ENCODE measurements around the gene KIAA1217.

DNA sequence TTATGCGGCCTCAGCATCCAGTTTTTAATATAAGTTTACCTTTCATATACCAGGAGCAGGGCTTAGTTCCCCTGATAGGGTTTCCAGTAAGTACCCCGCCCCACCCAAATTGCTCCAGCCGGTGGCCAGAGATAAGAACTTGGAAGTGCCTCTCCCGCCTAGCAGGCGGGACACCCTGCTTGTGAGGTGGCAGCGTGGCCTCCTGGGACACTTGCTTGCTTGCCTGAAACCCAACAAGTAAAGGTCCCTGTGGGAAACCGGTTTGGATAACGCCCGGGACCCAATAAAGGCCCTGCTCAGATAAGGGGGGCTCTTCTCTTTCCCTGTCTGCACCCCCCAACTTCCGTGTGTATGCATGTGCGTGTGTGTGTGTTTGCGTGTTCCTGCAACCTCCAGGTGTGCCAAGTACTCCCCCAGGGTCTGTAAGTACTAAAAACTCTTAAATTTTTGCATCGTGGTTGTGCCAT is 360.4 kb downstream of the KIAA1217 start:
- TF ChIP-seq FOXP2 (optimal IDR thresholded peaks at IDR 0.05; ENCODE audit: borderline replicate concordance, extremely low read depth, extremely low read length, insufficient read depth) (no peak), POLR2AphosphoS5 (IDR thresholded peaks at IDR 0.05; ENCODE audit: low read depth, low read length) (no peak)
- TF ChIP-seq, protein P1, sequence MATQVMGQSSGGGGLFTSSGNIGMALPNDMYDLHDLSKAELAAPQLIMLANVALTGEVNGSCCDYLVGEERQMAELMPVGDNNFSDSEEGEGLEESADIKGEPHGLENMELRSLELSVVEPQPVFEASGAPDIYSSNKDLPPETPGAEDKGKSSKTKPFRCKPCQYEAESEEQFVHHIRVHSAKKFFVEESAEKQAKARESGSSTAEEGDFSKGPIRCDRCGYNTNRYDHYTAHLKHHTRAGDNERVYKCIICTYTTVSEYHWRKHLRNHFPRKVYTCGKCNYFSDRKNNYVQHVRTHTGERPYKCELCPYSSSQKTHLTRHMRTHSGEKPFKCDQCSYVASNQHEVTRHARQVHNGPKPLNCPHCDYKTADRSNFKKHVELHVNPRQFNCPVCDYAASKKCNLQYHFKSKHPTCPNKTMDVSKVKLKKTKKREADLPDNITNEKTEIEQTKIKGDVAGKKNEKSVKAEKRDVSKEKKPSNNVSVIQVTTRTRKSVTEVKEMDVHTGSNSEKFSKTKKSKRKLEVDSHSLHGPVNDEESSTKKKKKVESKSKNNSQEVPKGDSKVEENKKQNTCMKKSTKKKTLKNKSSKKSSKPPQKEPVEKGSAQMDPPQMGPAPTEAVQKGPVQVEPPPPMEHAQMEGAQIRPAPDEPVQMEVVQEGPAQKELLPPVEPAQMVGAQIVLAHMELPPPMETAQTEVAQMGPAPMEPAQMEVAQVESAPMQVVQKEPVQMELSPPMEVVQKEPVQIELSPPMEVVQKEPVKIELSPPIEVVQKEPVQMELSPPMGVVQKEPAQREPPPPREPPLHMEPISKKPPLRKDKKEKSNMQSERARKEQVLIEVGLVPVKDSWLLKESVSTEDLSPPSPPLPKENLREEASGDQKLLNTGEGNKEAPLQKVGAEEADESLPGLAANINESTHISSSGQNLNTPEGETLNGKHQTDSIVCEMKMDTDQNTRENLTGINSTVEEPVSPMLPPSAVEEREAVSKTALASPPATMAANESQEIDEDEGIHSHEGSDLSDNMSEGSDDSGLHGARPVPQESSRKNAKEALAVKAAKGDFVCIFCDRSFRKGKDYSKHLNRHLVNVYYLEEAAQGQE (IDR thresholded peaks at IDR 0.05; ENCODE audit: insufficient read depth in 1 of 2, low read depth in 2 of 2, low read length in 2 of 2): no peak

Measured in PFSK-1 (cell line).